A673 (cell line): Measurements from ENCODE around the gene LAP3.

ENCODE experiments used
- CTCF ChIP-seq: fragments of 300-800, 200-600 bp; sonication (generic); conservative IDR thresholded peaks from 2 replicates; pipeline ENCODE4 v1.5.1; 2017; ENCODE audit warnings: low read depth, mild to moderate bottlenecking, antibody characterized with exemption, low read length, moderate library complexity, mixed read lengths
- EZH2 ChIP-seq: fragments of 200-600 bp; sonication (generic); IDR thresholded peaks from 2 replicates; pipeline ENCODE4 v1.6.1; 2017; ENCODE audit warnings: borderline replicate concordance, low read depth, mild to moderate bottlenecking, mixed read lengths, antibody characterized with exemption, low read length; ENCODE audit not compliant: poor library complexity, severe bottlenecking

GRCh38 chr4:17552427-17552826, 24.6 kb upstream of the LAP3 start:
- TF ChIP-seq CTCF = no peak
- no peak for TF ChIP-seq EZH2
